HepG2 (cell line): ENCODE data around the gene AKR1B15. TPM values are rescaled to one million over a fixed set of nuclear protein-coding genes. Genes with fewer than 3 reads are reported as not detected.
A peak's percentile ranks its signal among the peaks of the same experiment; 100 is the strongest.

ENCODE experiments used
- ARID3A ChIP-seq: IDR thresholded peaks from 2 replicates; pipeline ENCODE4 v1.6.1; 2012; ENCODE audit warnings: low read depth, low read length, improper control_type of control experiment
- CENPBD1 ChIP-seq: sonication (generic); formaldehyde crosslinking; IDR thresholded peaks from 2 replicates; pipeline ENCODE4 v1.8.0; 2022; ENCODE audit warnings: missing genetic modification reagents, low read depth, mild to moderate bottlenecking, borderline replicate concordance
- FOXA3 ChIP-seq: IDR thresholded peaks from 2 replicates; pipeline ENCODE4 v1.6.1; 2016; ENCODE audit warnings: missing genetic modification reagents, missing compliant biosample characterization
- JUNB ChIP-seq: sonication (generic); formaldehyde crosslinking; IDR thresholded peaks from 2 replicates; pipeline ENCODE4 v1.8.0; 2022; ENCODE audit warnings: missing genetic modification reagents, mild to moderate bottlenecking, borderline replicate concordance
- KLF16 ChIP-seq, 2 experiments: sonication (generic) in 1 of 2; formaldehyde crosslinking in 1 of 2; IDR thresholded peaks; 2 replicates each; pipeline versions ENCODE4 v1.6.1 to v1.8.0; 2016 to 2023; ENCODE audit warnings: missing genetic modification reagents in 2 of 2, missing compliant biosample characterization in 1 of 2
- RAD21 ChIP-seq: fragments of 450-650 bp; formaldehyde crosslinking; IDR thresholded peaks from 2 replicates; pipeline ENCODE4 v1.5.0; 2020; ENCODE audit warnings: mild to moderate bottlenecking
- REXO4 ChIP-seq: sonication (generic); formaldehyde crosslinking; IDR thresholded peaks from 2 replicates; pipeline ENCODE4 v1.8.0; 2022; ENCODE audit warnings: missing genetic modification reagents, mild to moderate bottlenecking, borderline replicate concordance
- SIX1 ChIP-seq: sonication (generic); formaldehyde crosslinking; IDR thresholded peaks from 2 replicates; pipeline ENCODE4 v1.4.0; 2020; ENCODE audit warnings: missing genetic modification reagents, borderline replicate concordance
- SOX6 ChIP-seq, 2 experiments: fragments of 450-650 bp in 1 of 2; sonication (generic) in 1 of 2; formaldehyde crosslinking in 1 of 2; IDR thresholded peaks; 2 replicates each; pipeline versions ENCODE4 v1.4.0 to v1.6.1; 2017 to 2020; ENCODE audit warnings: antibody characterized with exemption in 1 of 2, mild to moderate bottlenecking in 1 of 2, missing genetic modification reagents in 1 of 2
- TBX3 ChIP-seq: fragments of 450-650 bp; IDR thresholded peaks from 2 replicates; pipeline ENCODE4 v1.6.1; 2017; ENCODE audit warnings: antibody characterized with exemption, mild to moderate bottlenecking, inconsistent platforms, borderline replicate concordance
- TERF1 ChIP-seq: sonication (generic); formaldehyde crosslinking; IDR thresholded peaks from 2 replicates; pipeline ENCODE4 v1.8.0; 2022; ENCODE audit warnings: mild to moderate bottlenecking, missing genetic modification reagents, moderate library complexity
- ZBTB20 ChIP-seq: sonication (generic); formaldehyde crosslinking; IDR thresholded peaks from 2 replicates; pipeline ENCODE4 v1.8.1; 2023; ENCODE audit warnings: missing genetic modification reagents, low read depth, mild to moderate bottlenecking, borderline replicate concordance
- ZHX1 ChIP-seq: sonication (generic); formaldehyde crosslinking; IDR thresholded peaks from 2 replicates; pipeline ENCODE4 v1.8.1; 2022; ENCODE audit warnings: low read depth, mild to moderate bottlenecking, missing genetic modification reagents
- ZKSCAN8 ChIP-seq: IDR thresholded peaks from 2 replicates; pipeline ENCODE4 v1.6.1; 2016; ENCODE audit warnings: borderline replicate concordance, missing genetic modification reagents, missing compliant biosample characterization
- polyA plus RNA-seq, 8 experiments: library from polyadenylated mRNA; depleted of rRNA in 3 of 8; stranded (reverse) in 7 of 8; unstranded in 1 of 8; fragments of >200 nt; fragmentation: Illumina TruSeq in 4 of 8; extraction: Trizol in 4 of 8; gene quantifications; 2 replicates each; pipeline versions ENCODE4 v1.2.1 to v1.2.3, GENCODE V29; 2011 to 2016; ENCODE audit warnings: low read depth in 4 of 8, missing spikeins in 1 of 8, mixed read lengths in 1 of 8; ENCODE audit not compliant: insufficient read depth in 1 of 8
- total RNA-seq, 5 experiments: library from RNA; depleted of rRNA; stranded (reverse); fragments of >200 nt; fragmentation: Illumina TruSeq; extraction: Trizol; gene quantifications; 2 replicates each; pipeline ENCODE4 v1.2.3, GENCODE V29; 2016; ENCODE audit warnings: low read depth in 1 of 5
- TF ChIP-seq, protein P1 (sequence below): sonication (generic); formaldehyde crosslinking; IDR thresholded peaks from 2 replicates; pipeline ENCODE4 v1.4.0; 2020; ENCODE audit warnings: mild to moderate bottlenecking, missing genetic modification reagents
- TF ChIP-seq, protein P2 (sequence below), 2 experiments: sonication (generic) in 1 of 2; formaldehyde crosslinking in 1 of 2; IDR thresholded peaks; 2 replicates each; pipeline versions ENCODE4 v1.5.1 to v1.6.1; 2011 to 2020; ENCODE audit warnings: borderline replicate concordance in 1 of 2, low read depth in 1 of 2, low read length in 1 of 2, mild to moderate bottlenecking in 1 of 2, missing genetic modification reagents in 1 of 2, moderate library complexity in 1 of 2

AKR1B15 gene
- total and polyA plus RNA-seq, 2 of the 13 experiments (the other 11 are each of a cell fraction or from before 2014, with no cell fraction given) = 0.77 TPM; not detected in 1

GRCh38 chr7:134547397-134548054, 1.4 kb upstream of the AKR1B15 start (continued):
- TF ChIP-seq, protein P1, sequence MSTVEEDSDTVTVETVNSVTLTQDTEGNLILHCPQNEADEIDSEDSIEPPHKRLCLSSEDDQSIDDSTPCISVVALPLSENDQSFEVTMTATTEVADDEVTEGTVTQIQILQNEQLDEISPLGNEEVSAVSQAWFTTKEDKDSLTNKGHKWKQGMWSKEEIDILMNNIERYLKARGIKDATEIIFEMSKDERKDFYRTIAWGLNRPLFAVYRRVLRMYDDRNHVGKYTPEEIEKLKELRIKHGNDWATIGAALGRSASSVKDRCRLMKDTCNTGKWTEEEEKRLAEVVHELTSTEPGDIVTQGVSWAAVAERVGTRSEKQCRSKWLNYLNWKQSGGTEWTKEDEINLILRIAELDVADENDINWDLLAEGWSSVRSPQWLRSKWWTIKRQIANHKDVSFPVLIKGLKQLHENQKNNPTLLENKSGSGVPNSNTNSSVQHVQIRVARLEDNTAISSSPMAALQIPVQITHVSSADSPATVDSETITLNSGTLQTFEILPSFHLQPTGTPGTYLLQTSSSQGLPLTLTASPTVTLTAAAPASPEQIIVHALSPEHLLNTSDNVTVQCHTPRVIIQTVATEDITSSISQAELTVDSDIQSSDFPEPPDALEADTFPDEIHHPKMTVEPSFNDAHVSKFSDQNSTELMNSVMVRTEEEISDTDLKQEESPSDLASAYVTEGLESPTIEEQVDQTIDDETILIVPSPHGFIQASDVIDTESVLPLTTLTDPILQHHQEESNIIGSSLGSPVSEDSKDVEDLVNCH = no peak
- TF ChIP-seq ARID3A = 0 out of 2 replicates have a peak, but pooled peaks have one; percentile 22
- TF ChIP-seq ZKSCAN8 = no peak
- no peak for TF ChIP-seq ZBTB20 (CRISPR knock-in tag)
- no peak for TF ChIP-seq TBX3
- TF ChIP-seq ZHX1 = no peak
- TF ChIP-seq RAD21 = peak; percentile 50; the same call in 1 of the 2 replicates
- 0 out of 2 replicates have a peak, but pooled peaks have one; percentile 2 for TF ChIP-seq FOXA3 (CRISPR knock-in tag)
- TF ChIP-seq REXO4 (CRISPR knock-in tag) = no peak
- TF ChIP-seq CENPBD1 (CRISPR knock-in tag) = no peak
- TF ChIP-seq SOX6 (IDR thresholded peaks at IDR 0.05) = no peak
- TF ChIP-seq SOX6 (CRISPR knock-in tag; IDR thresholded peaks at IDR 0.05) = peak; percentile 16; the same call in 1 of the 2 replicates
- TF ChIP-seq, protein P2, sequence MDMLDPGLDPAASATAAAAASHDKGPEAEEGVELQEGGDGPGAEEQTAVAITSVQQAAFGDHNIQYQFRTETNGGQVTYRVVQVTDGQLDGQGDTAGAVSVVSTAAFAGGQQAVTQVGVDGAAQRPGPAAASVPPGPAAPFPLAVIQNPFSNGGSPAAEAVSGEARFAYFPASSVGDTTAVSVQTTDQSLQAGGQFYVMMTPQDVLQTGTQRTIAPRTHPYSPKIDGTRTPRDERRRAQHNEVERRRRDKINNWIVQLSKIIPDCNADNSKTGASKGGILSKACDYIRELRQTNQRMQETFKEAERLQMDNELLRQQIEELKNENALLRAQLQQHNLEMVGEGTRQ (IDR thresholded peaks at IDR 0.05; ENCODE audit: low read depth, low read length) = no peak
- TF ChIP-seq, protein P2 (CRISPR knock-in tag; IDR thresholded peaks at IDR 0.05; ENCODE audit: borderline replicate concordance) = no peak
- no peak for TF ChIP-seq KLF16 (CRISPR knock-in tag; IDR thresholded peaks at IDR 0.05)
- TF ChIP-seq SIX1 = peak; percentile 94
- TF ChIP-seq JUNB = no peak
- TF ChIP-seq TERF1 (CRISPR knock-in tag) = no peak
